IPS-15b (cell line): Measurements from ENCODE around the gene FNDC3A.

Source experiments
- H3K27me3 ChIP-seq: one replicate; pipeline ENCODE4 v1.6.1; 2013; ENCODE audit warnings: low read length; ENCODE audit not compliant: control insufficient read depth, insufficient read depth
- H3K36me3 ChIP-seq: one replicate; pipeline ENCODE4 v1.6.1; 2013; ENCODE audit warnings: low read length; ENCODE audit not compliant: control insufficient read depth, insufficient read depth
- H3K4me1 ChIP-seq: one replicate; pipeline ENCODE4 v1.6.1; 2013; ENCODE audit warnings: mild to moderate bottlenecking, low read length; ENCODE audit not compliant: control insufficient read depth, insufficient read depth
- H3K4me3 ChIP-seq: one replicate; pipeline ENCODE4 v1.5.1; 2013; ENCODE audit warnings: low read depth, low read length
- H3K9ac ChIP-seq: one replicate; pipeline ENCODE4 v1.6.1; 2013; ENCODE audit warnings: low read depth, mild to moderate bottlenecking, low read length
- H3K9me3 ChIP-seq: one replicate; pipeline ENCODE4 v1.6.1; 2013; ENCODE audit warnings: mild to moderate bottlenecking, low read length; ENCODE audit not compliant: control insufficient read depth, insufficient read depth

FNDC3A gene

DNA sequence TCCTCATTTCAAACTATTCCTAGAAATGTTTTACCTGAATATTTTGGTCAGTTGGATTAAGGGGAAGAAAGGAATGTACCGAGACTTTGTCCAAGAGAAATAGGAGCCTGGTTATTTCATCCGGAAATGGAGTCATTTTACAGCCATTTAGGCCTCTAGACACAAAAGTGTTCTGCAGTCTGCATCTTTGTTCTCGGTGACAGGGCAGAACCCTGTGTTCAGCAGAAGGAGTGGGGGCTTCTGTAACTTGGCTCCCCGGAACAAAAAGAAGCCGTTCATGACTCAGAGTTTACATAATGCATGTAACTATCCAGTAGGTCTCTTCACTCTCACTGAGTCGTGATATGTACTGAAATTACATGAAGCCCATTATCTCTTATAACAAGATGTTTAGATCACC, 21.6 kb upstream of the FNDC3A start:
- Histone ChIP-seq H3K9me3 (no peaks in the 10 kb centered on the region), H3K4me1 (no peaks in the 10 kb centered on the region), H3K9ac (no peak overlapping the region), H3K4me3 (no peak overlapping the region), H3K27me3 (no peaks in the 10 kb centered on the region), H3K36me3 (no peaks in the 10 kb centered on the region)

DNA sequence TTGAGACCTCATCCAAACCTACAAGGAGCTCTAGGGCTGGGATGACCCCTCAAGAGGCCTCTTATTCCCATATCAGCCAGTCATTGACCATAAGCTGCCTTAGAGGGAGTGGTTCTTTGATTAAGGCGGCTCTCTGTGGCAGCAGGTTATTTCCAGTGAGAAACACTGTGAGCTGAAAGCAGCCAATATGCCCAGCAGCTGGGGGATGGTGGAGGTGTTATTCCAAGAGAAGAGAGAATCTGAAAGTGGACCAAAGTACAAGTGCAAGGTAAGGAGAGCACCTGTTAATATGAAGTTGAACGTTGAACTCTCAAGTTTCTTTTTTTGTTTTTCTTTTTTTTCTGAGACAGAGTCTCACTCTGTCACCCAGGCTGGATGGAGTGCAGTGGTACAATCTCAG, 20.2 kb upstream of the FNDC3A start:
- Histone ChIP-seq H3K27me3 (no peaks in the 10 kb centered on the region), H3K9ac (no peak overlapping the region), H3K36me3 (no peaks in the 10 kb centered on the region), H3K9me3 (no peaks in the 10 kb centered on the region), H3K4me1 (no peaks in the 10 kb centered on the region), H3K4me3 (no peak overlapping the region)

DNA sequence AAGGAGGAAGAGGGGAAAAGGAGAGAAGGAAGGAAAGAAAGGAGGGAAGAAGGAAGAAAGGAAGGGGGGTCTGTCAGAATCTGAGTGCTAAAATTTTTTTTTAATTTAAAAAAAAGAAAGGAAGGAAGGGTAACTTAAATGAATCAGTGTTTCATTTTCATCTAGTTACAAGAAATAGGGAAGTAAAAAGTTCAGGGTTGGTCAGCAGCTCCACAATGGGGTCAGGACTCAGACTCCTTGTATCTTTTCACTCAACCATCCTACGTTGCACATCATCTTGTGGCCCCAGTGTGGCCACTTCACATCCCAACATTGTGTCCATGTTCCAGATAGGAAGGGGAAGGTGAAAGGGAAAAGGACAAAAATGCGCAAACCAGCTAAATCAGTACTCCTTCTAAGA, 14.3 kb upstream of the FNDC3A start:
- no peaks in the 10 kb centered on the region for H3K4me1 ChIP-seq
- no peak overlapping the region for H3K9ac ChIP-seq
- H3K9me3 ChIP-seq, result no peaks in the 10 kb centered on the region
- no peaks in the 10 kb centered on the region for H3K36me3 ChIP-seq
- H3K4me3 ChIP-seq, result no peak overlapping the region
- H3K27me3 ChIP-seq, result no peaks in the 10 kb centered on the region

DNA sequence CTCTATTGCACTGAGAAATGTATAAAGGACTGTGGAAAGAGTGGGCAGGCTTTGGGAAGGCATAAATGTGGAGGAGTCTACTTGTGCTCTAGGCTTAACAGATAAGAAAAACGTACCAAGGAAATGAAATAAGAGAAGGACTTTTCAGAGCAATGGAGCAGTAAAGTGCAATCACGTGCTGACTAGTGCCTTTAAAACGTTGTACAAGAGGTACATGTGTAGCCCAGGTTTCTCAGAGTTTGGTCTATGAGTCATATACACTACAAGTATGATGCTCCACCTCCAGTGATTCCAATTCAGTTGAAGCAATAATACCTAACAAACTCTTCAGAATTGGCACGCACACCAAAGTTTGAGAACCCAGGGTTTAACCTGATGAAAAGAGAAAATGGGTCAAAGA, 13.4 kb upstream of the FNDC3A start:
- no peak overlapping the region for H3K9ac ChIP-seq
- no peak overlapping the region for H3K4me3 ChIP-seq
- H3K4me1 ChIP-seq, result no peaks in the 10 kb centered on the region
- H3K36me3 ChIP-seq, result no peaks in the 10 kb centered on the region
- no peaks in the 10 kb centered on the region for H3K9me3 ChIP-seq
- H3K27me3 ChIP-seq, result no peaks in the 10 kb centered on the region

DNA sequence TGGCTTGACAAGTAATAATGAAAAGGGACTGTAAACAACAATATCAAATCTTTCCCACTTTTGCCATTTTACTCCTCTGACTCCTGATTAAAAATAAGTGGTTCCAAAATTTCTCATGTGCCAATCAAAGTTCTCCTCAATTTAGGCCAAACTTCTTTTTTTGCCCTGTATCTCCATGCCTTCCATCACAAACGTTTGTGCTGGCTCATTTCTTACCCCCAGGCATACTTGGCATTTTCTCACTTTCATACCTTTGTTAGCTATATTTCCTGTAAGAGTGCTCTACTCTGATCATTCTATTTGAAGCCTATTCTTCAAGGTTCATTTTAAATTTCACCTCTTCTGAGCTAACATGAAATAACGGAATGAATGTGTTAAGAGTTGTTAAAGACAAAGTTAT, 10.0 kb upstream of the FNDC3A start:
- H3K36me3 ChIP-seq, result no peaks in the 10 kb centered on the region
- no peak overlapping the region for H3K9ac ChIP-seq
- H3K27me3 ChIP-seq, result no peaks in the 10 kb centered on the region
- no peaks in the 10 kb centered on the region for H3K4me1 ChIP-seq
- H3K4me3 ChIP-seq, result no peak overlapping the region
- H3K9me3 ChIP-seq, result no peaks in the 10 kb centered on the region

DNA sequence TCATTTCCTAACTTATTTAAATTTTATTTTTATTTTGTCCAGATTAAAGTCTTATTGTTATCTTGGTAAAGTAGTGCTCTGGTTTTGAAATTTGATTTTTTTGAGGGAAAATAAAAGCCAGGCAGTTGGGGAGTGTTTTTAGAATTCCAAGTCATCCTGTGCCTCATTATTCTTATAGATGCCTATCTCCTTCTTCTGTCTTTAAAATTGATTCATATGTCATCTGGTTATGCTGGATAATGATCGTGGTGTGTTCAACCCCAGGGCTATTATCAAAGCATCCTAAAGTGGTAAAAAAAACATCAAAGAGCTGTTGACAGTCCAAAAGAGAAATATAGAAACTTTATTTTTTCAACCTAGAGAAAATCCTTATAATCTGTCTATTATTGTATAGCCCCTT, 6.0 kb upstream of the FNDC3A start:
- Histone ChIP-seq H3K27me3 (no peaks in the 10 kb centered on the region), H3K4me3 (no peak overlapping the region), H3K36me3 (no peaks in the 10 kb centered on the region), H3K4me1 (no peaks in the 10 kb centered on the region), H3K9me3 (peaks cover 5% of the 10 kb centered on the region), H3K9ac (no peak overlapping the region)

DNA sequence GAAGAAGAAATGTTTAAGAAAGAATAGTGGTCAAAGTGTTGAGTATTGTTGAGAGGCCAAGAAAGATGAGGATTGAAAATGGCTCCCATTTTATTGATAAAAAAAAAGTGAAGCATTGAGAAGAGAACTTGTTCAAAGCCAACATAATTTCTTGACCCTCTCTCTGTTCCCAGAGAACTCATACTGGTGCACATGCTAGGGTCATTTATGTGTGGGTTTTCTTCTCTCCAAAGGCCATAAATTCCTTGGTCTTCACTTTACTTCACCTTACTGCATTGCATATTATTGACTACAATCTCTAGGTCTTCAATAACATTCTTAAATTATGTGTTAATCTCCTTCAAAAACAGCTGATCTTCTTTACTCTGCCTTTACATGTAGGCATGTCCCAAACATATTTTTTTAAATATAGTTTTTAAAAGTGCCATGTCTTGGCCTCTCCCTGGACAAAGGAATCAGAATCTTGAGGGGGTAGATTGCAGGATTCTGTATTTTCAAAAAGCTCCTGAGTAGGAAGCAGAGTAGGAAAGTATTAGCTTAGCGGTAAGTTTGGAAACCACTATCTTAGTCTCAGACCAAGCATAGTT, 1.8 kb upstream of the FNDC3A start:
- Histone ChIP-seq H3K9ac (no peak overlapping the region), H3K9me3 (peaks cover 5% of the 10 kb centered on the region), H3K27me3 (no peaks in the 10 kb centered on the region), H3K36me3 (no peaks in the 10 kb centered on the region), H3K4me3 (no peak overlapping the region), H3K4me1 (peaks cover 6% of the 10 kb centered on the region)

DNA sequence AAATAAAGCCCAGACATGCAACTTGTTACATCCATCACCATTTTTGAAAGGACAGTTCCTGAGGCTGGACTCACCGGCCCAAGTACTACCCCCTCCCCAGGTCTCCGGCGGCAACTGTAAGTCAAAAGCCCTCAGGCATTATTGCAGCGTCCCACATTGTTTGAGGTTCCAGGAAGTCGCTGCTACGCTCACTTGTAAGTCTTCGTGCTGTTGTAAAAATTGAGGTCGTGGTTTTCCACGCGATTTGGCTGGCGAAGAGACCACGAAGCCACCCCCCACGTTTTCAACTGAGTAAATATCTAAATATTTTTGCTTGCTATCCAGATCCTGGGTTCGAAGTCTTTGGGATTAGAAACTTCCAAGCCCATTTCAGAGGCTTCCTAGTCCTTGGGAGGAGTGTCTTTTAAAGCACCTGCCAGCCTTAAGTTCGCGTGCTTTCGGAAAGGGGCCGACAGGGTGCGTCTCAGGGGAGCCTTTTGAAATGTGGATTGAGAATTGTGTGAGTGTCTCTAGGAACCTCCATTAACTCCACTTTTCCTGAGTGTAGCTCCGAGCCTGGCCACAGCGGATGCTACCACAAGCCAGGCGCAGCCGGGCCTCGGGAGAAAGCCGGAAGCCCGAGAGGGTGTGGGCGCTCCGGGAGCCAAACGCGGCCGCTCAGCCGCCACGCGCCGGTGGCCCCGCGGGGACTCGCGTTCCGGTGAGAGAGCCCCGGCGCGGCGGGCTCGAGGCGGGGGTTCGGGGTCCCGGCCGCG, 434 bp upstream of the FNDC3A start:
- Histone ChIP-seq H3K4me1 (peaks cover 16% of the 10 kb centered on the region), H3K9ac (peak overlapping the region; percentile 71), H3K4me3 (peak overlapping the region; percentile 83), H3K27me3 (no peaks in the 10 kb centered on the region), H3K9me3 (peaks cover 5% of the 10 kb centered on the region), H3K36me3 (no peaks in the 10 kb centered on the region)

DNA sequence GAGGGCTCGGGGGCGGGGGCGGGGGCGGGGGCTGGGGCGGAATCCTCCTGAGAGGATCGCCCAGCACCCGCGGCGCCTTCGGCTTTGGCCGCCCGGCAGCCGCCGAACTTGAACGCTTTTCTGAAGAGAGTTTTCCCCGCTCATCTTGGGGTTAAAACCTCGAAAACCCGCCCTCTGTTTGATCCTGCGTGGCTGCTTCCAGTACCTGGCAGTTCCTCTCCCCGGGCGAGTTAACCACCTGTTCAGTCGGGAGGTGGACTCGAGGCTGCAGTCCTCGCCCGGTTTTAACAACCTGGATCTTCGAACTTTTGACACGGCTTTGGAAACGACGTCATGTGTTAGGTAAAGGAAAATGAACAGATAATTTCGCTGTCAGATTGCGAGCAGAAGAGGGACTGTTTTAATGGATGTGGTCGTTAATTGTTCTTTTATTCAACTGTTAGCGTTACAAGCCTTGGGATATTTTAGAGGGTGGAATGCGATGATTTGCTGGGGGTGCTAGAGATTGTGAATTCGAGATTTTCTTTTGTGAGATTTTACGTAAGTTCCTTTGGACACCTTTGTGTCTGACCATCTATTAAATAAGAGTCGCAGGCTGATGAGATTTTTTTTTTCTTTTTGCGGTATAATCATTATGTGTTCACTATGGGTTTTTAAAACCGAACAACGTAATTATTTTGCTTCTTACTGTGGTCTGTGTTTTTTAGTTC, 1.0 kb downstream of the FNDC3A start:
- no peak overlapping the region for H3K9ac ChIP-seq
- H3K4me3 ChIP-seq, result peak overlapping the region; percentile 63
- no peaks in the 10 kb centered on the region for H3K36me3 ChIP-seq
- H3K4me1 ChIP-seq, result peaks cover 18% of the 10 kb centered on the region
- no peaks in the 10 kb centered on the region for H3K27me3 ChIP-seq
- H3K9me3 ChIP-seq, result peaks cover 5% of the 10 kb centered on the region

DNA sequence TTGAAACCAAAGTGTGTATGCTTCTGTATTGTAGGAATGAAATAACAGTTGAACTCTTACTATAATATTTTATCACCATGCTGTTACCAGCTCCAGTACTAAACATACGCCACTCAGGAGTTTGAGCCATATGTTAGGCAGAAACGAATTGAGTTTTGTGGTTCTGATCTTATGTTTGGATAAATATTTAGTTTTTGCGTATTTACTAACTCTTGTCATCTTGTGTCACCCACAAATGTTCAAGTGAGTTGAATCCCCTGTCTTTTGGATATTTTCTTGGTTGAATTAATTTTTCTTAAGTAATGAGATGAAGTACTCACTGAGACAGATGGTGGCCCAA, 1.5 kb downstream of the FNDC3A start:
- Histone ChIP-seq H3K4me1 (peaks cover 18% of the 10 kb centered on the region), H3K36me3 (no peaks in the 10 kb centered on the region), H3K4me3 (peak overlapping the region; percentile 63), H3K9me3 (peaks cover 5% of the 10 kb centered on the region), H3K9ac (no peak overlapping the region), H3K27me3 (no peaks in the 10 kb centered on the region)

DNA sequence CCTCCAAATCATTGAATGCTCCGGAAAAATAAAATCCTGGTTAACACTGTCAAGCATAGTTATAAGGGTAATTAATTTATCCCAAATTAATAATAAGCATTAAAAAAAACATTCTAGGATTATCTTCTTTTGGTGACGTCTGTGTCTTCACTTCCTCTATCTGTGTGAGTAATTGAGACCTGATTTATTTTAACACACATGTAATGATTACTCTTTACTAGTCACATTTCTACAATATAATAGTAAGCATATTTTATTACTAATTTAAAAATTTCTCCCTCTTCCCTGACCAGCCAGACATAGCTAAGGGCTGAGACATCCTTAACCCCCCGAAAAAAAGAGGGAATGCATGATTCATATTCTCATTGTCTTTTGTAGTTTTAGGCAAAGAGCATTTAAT, 2.3 kb downstream of the FNDC3A start:
- Histone ChIP-seq H3K4me1 (peaks cover 25% of the 10 kb centered on the region), H3K36me3 (no peaks in the 10 kb centered on the region), H3K9ac (no peak overlapping the region), H3K27me3 (no peaks in the 10 kb centered on the region), H3K4me3 (peak overlapping the region; percentile 63), H3K9me3 (peaks cover 5% of the 10 kb centered on the region)
